Trophoblast cell (in vitro differentiated cells and primary cell): Measurements from ENCODE around the gene DDOST.

Source experiments
- DNase-seq, 2 donors: peaks; one replicate each; pipeline ENCODE4 v3.0.0-alpha.2; 2016
- H2AFZ ChIP-seq: 2 replicates; pipeline ENCODE4 v1.6.1; 2013; ENCODE audit warnings: low read length, moderate library complexity, mild to moderate bottlenecking; ENCODE audit not compliant: insufficient read depth, poor library complexity
- H2AK5ac ChIP-seq: 2 replicates; pipeline ENCODE4 v1.6.1; 2013; ENCODE audit warnings: mild to moderate bottlenecking, low read length
- H2BK120ac ChIP-seq: 2 replicates; pipeline ENCODE4 v1.6.1; 2013; ENCODE audit warnings: low read length, mild to moderate bottlenecking, moderate library complexity; ENCODE audit not compliant: insufficient read depth, poor library complexity
- H2BK12ac ChIP-seq: 2 replicates; pipeline ENCODE4 v1.6.1; 2013; ENCODE audit warnings: mild to moderate bottlenecking, low read length, moderate library complexity
- H2BK5ac ChIP-seq: 2 replicates; pipeline ENCODE4 v1.6.1; 2013; ENCODE audit warnings: low read length, low read depth, moderate library complexity, mild to moderate bottlenecking; ENCODE audit not compliant: poor library complexity
- H3K14ac ChIP-seq: 2 replicates; pipeline ENCODE4 v1.6.1; 2013; ENCODE audit warnings: mild to moderate bottlenecking, low read length
- H3K18ac ChIP-seq: 2 replicates; pipeline ENCODE4 v1.6.1; 2013; ENCODE audit warnings: mild to moderate bottlenecking, low read length
- H3K23ac ChIP-seq: 2 replicates; pipeline ENCODE4 v1.6.1; 2013; ENCODE audit warnings: low read length
- H3K27ac ChIP-seq: 2 replicates; pipeline ENCODE4 v1.5.1; 2013; ENCODE audit warnings: low read depth, mild to moderate bottlenecking, inconsistent platforms, low read length, moderate library complexity
- H3K27me3 ChIP-seq: 2 replicates; pipeline ENCODE4 v1.6.1; 2013; ENCODE audit warnings: inconsistent platforms, mild to moderate bottlenecking, low read length, moderate library complexity; ENCODE audit not compliant: insufficient read depth
- H3K36me3 ChIP-seq, 2 experiments: 1 replicate in 1 of 2; 2 replicates in 1 of 2; pipeline ENCODE4 v1.6.1; 2013; ENCODE audit warnings: low read length in 2 of 2, mild to moderate bottlenecking in 2 of 2, moderate library complexity in 1 of 2; ENCODE audit not compliant: insufficient read depth in 2 of 2, control insufficient read depth in 1 of 2
- H3K4ac ChIP-seq: 2 replicates; pipeline ENCODE4 v1.6.1; 2013; ENCODE audit warnings: low read depth, mild to moderate bottlenecking, low read length, moderate library complexity
- H3K4me1 ChIP-seq, 2 experiments: 1 replicate in 1 of 2; 2 replicates in 1 of 2; pipeline ENCODE4 v1.6.1; 2013; ENCODE audit warnings: low read length in 2 of 2, mild to moderate bottlenecking in 2 of 2, moderate library complexity in 1 of 2; ENCODE audit not compliant: insufficient read depth in 2 of 2, control insufficient read depth in 1 of 2
- H3K4me2 ChIP-seq: 2 replicates; pipeline ENCODE4 v1.6.1; 2013; ENCODE audit warnings: inconsistent platforms, mild to moderate bottlenecking, low read length, moderate library complexity
- H3K4me3 ChIP-seq: 2 replicates; pipeline ENCODE4 v1.5.1; 2013; ENCODE audit warnings: mild to moderate bottlenecking, low read depth, low read length, inconsistent platforms
- H3K79me1 ChIP-seq: one replicate; pipeline ENCODE4 v1.6.1; 2013; ENCODE audit warnings: low read length
- H3K79me2 ChIP-seq: 2 replicates; pipeline ENCODE4 v1.6.1; 2013; ENCODE audit warnings: low read length, mild to moderate bottlenecking; ENCODE audit not compliant: control insufficient read depth, insufficient read depth, poor library complexity
- H3K9ac ChIP-seq: 2 replicates; pipeline ENCODE4 v1.6.1; 2013; ENCODE audit warnings: mild to moderate bottlenecking, low read length
- H3K9me3 ChIP-seq: 2 replicates; pipeline ENCODE4 v1.6.1; 2013; ENCODE audit warnings: low read depth, mild to moderate bottlenecking, control low read depth, inconsistent platforms, low read length; ENCODE audit not compliant: insufficient read depth
- H4K12ac ChIP-seq: 2 replicates; pipeline ENCODE4 v1.6.1; 2013; ENCODE audit warnings: low read depth, mild to moderate bottlenecking, low read length, moderate library complexity
- H4K8ac ChIP-seq: 2 replicates; pipeline ENCODE4 v1.6.1; 2013; ENCODE audit warnings: low read depth, mild to moderate bottlenecking, low read length, moderate library complexity
- H4K91ac ChIP-seq: one replicate; pipeline ENCODE4 v1.6.1; 2013; ENCODE audit warnings: low read depth, mild to moderate bottlenecking, low read length, moderate library complexity
- WGBS: extraction: QIAGEN DNeasy Blood & Tissue Kit; methylation state at CpG from one replicate; pipeline ENCODE4 v1.1.7; 2013; ENCODE audit warnings: missing lambda C conversion rate; ENCODE audit not compliant: insufficient read length, insufficient coverage; ENCODE audit errors: extremely low coverage; 5-methylcytosine and 5-hydroxymethylcytosine counted together

DDOST gene

DNA sequence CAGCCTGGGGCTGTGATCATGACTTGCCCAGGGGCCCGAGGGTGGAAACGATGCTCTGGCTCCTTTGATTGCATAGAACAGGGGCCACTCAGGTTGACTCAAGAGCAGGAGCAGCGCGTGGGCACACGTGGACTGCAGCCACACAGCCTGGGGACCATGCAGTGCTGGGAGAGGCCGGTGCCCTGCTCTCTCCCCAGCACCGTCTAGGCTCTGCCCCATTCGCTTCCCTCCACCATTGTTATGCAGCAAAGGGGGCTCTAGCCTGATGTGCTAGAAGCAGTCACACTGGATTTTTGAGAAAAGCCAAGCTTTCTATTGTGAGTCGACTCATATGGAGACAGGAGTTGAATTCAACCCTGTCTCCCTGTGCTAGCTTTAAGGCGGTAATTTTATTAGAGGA, 19.2 kb downstream of the DDOST start:
- no peaks in the 10 kb centered on the region for H3K79me2 ChIP-seq
- no peak overlapping the region for H3K23ac ChIP-seq
- no peak overlapping the region for H3K4me3 ChIP-seq
- H2BK120ac ChIP-seq, result no peak overlapping the region
- no peak overlapping the region for H4K12ac ChIP-seq
- peaks cover 24 to 31% of the 10 kb centered on the region in 2 experiments for H3K36me3 ChIP-seq
- no peak overlapping the region for H3K4ac ChIP-seq
- no peak overlapping the region for H2AK5ac ChIP-seq
- no peak overlapping the region for H2AFZ ChIP-seq
- no peak overlapping the region for H3K27ac ChIP-seq
- no peak for DNase-seq
- WGBS, result no CpG with 5 or more reads among the region's 10 CpGs
- no peak overlapping the region for H2BK5ac ChIP-seq
- no peak overlapping the region for H3K4me2 ChIP-seq
- H3K27me3 ChIP-seq, result no peaks in the 10 kb centered on the region
- no peaks in the 10 kb centered on the region for H3K4me1 ChIP-seq
- H4K91ac ChIP-seq, result no peak overlapping the region
- no peak overlapping the region for H2BK12ac ChIP-seq
- no peaks in the 10 kb centered on the region for H3K79me1 ChIP-seq
- H3K14ac ChIP-seq, result no peak overlapping the region
- H3K9ac ChIP-seq, result no peak overlapping the region
- H3K9me3 ChIP-seq, result no peaks in the 10 kb centered on the region
- no peak overlapping the region for H4K8ac ChIP-seq
- H3K18ac ChIP-seq, result no peak overlapping the region

DNA sequence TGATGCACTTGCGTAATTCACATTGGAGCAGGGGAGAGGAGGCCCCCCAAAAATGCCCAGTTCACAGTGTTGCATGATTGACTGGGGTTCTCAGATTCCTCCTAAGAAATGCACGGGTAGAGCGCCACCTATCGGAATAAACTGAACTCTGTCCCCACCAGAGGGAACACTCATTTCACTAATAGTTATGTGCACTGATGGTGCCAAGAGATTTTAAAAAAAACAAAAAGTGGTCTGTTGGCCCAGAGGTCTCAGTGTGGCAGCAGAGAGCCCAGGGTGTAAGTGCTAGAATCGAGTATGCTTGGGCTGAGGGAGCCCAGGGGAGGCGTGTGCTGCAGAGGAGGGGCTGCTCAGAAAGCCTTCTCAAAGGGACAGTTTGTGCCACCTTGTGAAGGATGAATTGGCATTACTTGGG, 21.0 kb downstream of the DDOST start:
- no peak overlapping the region for H3K4me2 ChIP-seq
- H3K9ac ChIP-seq, result no peak overlapping the region
- H3K14ac ChIP-seq, result no peak overlapping the region
- no peaks in the 10 kb centered on the region for H3K79me1 ChIP-seq
- H4K12ac ChIP-seq, result no peak overlapping the region
- no peak overlapping the region for H3K27ac ChIP-seq
- no peaks in the 10 kb centered on the region for H3K27me3 ChIP-seq
- no peak overlapping the region for H3K4ac ChIP-seq
- H3K36me3 ChIP-seq, result peaks cover 24 to 31% of the 10 kb centered on the region in 2 experiments
- H3K79me2 ChIP-seq, result no peaks in the 10 kb centered on the region
- no peak overlapping the region for H2AFZ ChIP-seq
- no peak overlapping the region for H2BK5ac ChIP-seq
- H3K4me3 ChIP-seq, result no peak overlapping the region
- no peaks in the 10 kb centered on the region for H3K4me1 ChIP-seq
- no peak overlapping the region for H3K23ac ChIP-seq
- peak in 1 of 2 donors; percentile 67 for DNase-seq
- no peaks in the 10 kb centered on the region for H3K9me3 ChIP-seq
- H2AK5ac ChIP-seq, result no peak overlapping the region
- H3K18ac ChIP-seq, result no peak overlapping the region
- H4K8ac ChIP-seq, result no peak overlapping the region
- no CpG with 5 or more reads among the region's 6 CpGs for WGBS
- H2BK120ac ChIP-seq, result no peak overlapping the region
- no peak overlapping the region for H2BK12ac ChIP-seq
- H4K91ac ChIP-seq, result no peak overlapping the region

DNA sequence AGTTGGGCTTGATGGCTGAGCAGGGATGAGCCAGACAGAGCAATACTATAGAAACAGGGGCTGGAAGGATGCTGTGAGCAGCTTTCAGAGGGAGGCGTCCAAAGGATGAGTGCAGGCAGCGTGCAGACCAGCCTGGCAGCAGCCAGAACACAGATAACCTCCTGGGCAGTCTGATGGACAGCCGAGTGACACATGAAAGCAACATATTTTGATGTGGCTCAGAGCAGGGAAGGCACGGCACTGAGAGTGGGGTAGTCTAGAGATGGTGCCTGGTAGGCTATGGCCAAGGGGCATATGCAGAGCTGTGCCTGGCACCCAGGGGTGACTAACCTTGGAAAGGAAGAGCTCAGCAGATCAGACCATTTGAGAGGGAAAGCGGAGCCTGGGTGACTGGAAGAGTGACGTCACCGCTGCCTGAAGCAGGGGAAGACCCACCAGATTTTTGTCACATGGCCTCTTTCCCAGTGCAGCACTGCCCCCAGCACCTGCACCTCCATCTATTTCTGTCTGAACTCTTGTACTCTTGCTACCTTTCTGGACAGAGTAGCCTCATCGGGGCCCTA, 24.3 kb downstream of the DDOST start:
- Histone ChIP-seq H3K9ac (no peak overlapping the region), H3K4me3 (peak overlapping the region; percentile 42), H3K9me3 (no peaks in the 10 kb centered on the region), H2AFZ (no peak overlapping the region), H3K4me1 (peaks cover 7 to 10% of the 10 kb centered on the region in 2 experiments), H2AK5ac (no peak overlapping the region), H3K18ac (no peak overlapping the region), H2BK120ac (no peak overlapping the region), H2BK5ac (no peak overlapping the region), H3K79me2 (peaks cover 2% of the 10 kb centered on the region), H3K23ac (no peak overlapping the region), H3K4ac (no peak overlapping the region), H2BK12ac (no peak overlapping the region), H3K27ac (no peak overlapping the region), H3K14ac (no peak overlapping the region), H4K12ac (no peak overlapping the region), H4K91ac (no peak overlapping the region), H3K27me3 (no peaks in the 10 kb centered on the region), H3K79me1 (peaks cover 4% of the 10 kb centered on the region), H3K4me2 (no peak overlapping the region), H4K8ac (no peak overlapping the region), H3K36me3 (peaks cover 14 to 20% of the 10 kb centered on the region in 2 experiments)
- no CpG with 5 or more reads among the region's 8 CpGs for WGBS
- no peak for DNase-seq

DNA sequence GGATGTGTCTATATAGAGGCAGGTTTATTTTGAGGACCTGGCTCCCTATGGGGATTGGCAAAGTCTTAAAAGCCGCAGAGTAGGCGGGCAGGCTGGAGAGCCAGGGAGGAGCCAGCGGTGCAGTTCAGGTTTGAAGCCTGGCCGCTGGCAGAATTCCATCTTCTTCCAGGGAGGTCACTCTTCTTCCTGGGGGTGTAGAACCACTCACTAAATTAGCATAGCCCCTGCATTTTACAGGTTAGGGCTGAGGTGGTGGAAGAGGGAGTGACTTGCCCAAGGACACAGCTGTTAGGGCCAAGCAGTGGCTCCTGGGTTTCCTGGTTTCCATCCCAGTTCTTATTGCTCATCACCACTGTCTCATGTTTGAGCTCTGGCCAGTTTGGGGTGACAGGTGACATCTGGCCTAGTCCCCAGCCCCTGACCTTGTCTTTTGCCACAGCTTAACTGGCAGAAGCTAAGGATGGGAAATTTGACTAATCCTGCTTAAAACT, 26.5 kb downstream of the DDOST start:
- Histone ChIP-seq H3K4me2 (peak overlapping the region; percentile 88), H3K4me3 (no peak overlapping the region), H3K79me1 (peaks cover 4% of the 10 kb centered on the region), H3K14ac (no peak overlapping the region), H3K79me2 (peaks cover 2% of the 10 kb centered on the region), H3K23ac (no peak overlapping the region), H2AK5ac (no peak overlapping the region), H3K18ac (no peak overlapping the region), H4K12ac (no peak overlapping the region), H2AFZ (no peak overlapping the region), H3K9me3 (no peaks in the 10 kb centered on the region), H3K27me3 (no peaks in the 10 kb centered on the region), H3K36me3 (peaks cover 10 to 16% of the 10 kb centered on the region in 2 experiments), H2BK5ac (no peak overlapping the region), H4K8ac (no peak overlapping the region), H3K4me1 (peaks cover 7 to 10% of the 10 kb centered on the region in 2 experiments), H3K4ac (no peak overlapping the region), H2BK120ac (no peak overlapping the region), H3K27ac (no peak overlapping the region), H2BK12ac (no peak overlapping the region), H3K9ac (no peak overlapping the region), H4K91ac (no peak overlapping the region)
- DNase-seq, result peak in 1 of 2 donors; percentile 43
- no CpG with 5 or more reads among the region's 4 CpGs for WGBS
